K562 (cell line): Measurements from ENCODE around the gene PM20D2. TPM values are rescaled to one million over a fixed set of nuclear protein-coding genes. Genes with fewer than 3 reads are reported as not detected.

Experiments
- ATAC-seq: fragments of 200-7000 bp; cut with Tn5 transposase; 3 replicates; pipeline ENCODE4 v1.9.1; 2020; ENCODE audit warnings: moderate library complexity
- BruUV-seq: library from RNA; stranded (reverse); fragments of 400-500 nt; replicated peaks from 2 replicates; lab custom pipeline; 2021; lab: Mats Ljungman, UMichigan
- CTCF ChIA-PET: fragments of 300-600 bp; formaldehyde crosslinking; extraction: SDS; loops from one replicate; lab custom pipeline; 2021; ENCODE audit warnings: low intra/inter-chr PET ratio; lab: Yijun Ruan, JAX
- POLR2A ChIA-PET: fragments of 300-600, 350-650 bp; sonication (Branson Sonifier 250); formaldehyde crosslinking; extraction: SDS; loops from one replicate; lab custom pipeline; 2021; ENCODE audit warnings: antibody characterized with exemption, inconsistent platforms; lab: Yijun Ruan, JAX
- DNase-seq, 4 experiments: peaks; one replicate each; pipeline versions ENCODE4 v3.0.0 to v3.0.0-alpha.2; 2011 to 2018; ENCODE audit warnings: low spot score in 3 of 4, mixed read lengths in 3 of 4; ENCODE audit errors: extremely low read depth in 1 of 4
- FAIRE-seq: peaks from 2 replicates; lab custom pipeline; 2011; peaks lifted over from hg19 to GRCh38; lab: Jason Lieb, UNC
- H2AFZ ChIP-seq: 2 replicates; pipeline ENCODE4 v1.6.0; 2011; ENCODE audit warnings: low read depth, low read length, control low read depth, inconsistent platforms
- H3K27ac ChIP-seq: fragments of 200-600 bp; 3 replicates; pipeline ENCODE4 v1.8.0; 2011; ENCODE audit warnings: low read depth, mild to moderate bottlenecking, control low read depth, inconsistent platforms, low read length, moderate library complexity, mixed read lengths; ENCODE audit errors: extremely low read depth
- H3K27me3 ChIP-seq, 2 experiments: fragments of 300-600 bp in 1 of 2; 2 replicates in 1 of 2; 3 replicates in 1 of 2; pipeline versions ENCODE4 v1.6.0 to v1.8.0; 2011; ENCODE audit warnings: inconsistent platforms in 2 of 2, low read length in 2 of 2, mild to moderate bottlenecking in 1 of 2, mixed read lengths in 1 of 2, moderate library complexity in 1 of 2; ENCODE audit not compliant: control insufficient read depth in 2 of 2, insufficient read depth in 2 of 2
- H3K36me3 ChIP-seq: fragments of 300-600 bp; 3 replicates; pipeline ENCODE4 v1.8.0; 2011; ENCODE audit warnings: mild to moderate bottlenecking, low read length, inconsistent platforms; ENCODE audit not compliant: control insufficient read depth, insufficient read depth
- H3K4me1 ChIP-seq, 2 experiments: fragments of 200-600 bp in 1 of 2; replicated peaks in 1 of 2; 2 replicates in 1 of 2; 3 replicates in 1 of 2; pipeline versions ENCODE4 v1.5.1 to v1.8.0; 2011; ENCODE audit warnings: inconsistent platforms in 2 of 2, low read length in 2 of 2, mild to moderate bottlenecking in 1 of 2, mixed read lengths in 1 of 2, moderate library complexity in 1 of 2; ENCODE audit not compliant: control insufficient read depth in 2 of 2, insufficient read depth in 2 of 2
- H3K4me2 ChIP-seq: 2 replicates; pipeline ENCODE4 v1.6.1; 2011; ENCODE audit warnings: low read length, control low read depth, inconsistent platforms, mixed read lengths; ENCODE audit not compliant: insufficient read depth
- H3K4me3 ChIP-seq: fragments of 200-600 bp; sonication (generic), shearing (Covaris generic); 2 replicates; pipeline ENCODE4 v1.5.1; 2016; ENCODE audit warnings: control low read depth, inconsistent platforms
- H3K79me2 ChIP-seq: fragments of 200-600 bp; 3 replicates; pipeline ENCODE4 v1.8.0; 2011; ENCODE audit warnings: low read length, inconsistent platforms; ENCODE audit not compliant: control insufficient read depth, insufficient read depth
- H3K9ac ChIP-seq, 2 experiments: 2 replicates each; pipeline versions ENCODE4 v1.6.0 to v1.6.1; 2011; ENCODE audit warnings: low read depth in 2 of 2, low read length in 2 of 2, control low read depth in 1 of 2, inconsistent platforms in 1 of 2, mild to moderate bottlenecking in 1 of 2, mixed read lengths in 1 of 2; ENCODE audit not compliant: insufficient read depth in 1 of 2
- H3K9me1 ChIP-seq: one replicate; pipeline ENCODE4 v1.6.0; 2011; ENCODE audit warnings: inconsistent platforms, mild to moderate bottlenecking, low read length, moderate library complexity; ENCODE audit not compliant: control insufficient read depth, insufficient read depth
- H3K9me3 ChIP-seq: replicated peaks from 2 replicates; pipeline ENCODE4 v1.5.1; 2011; ENCODE audit warnings: low read depth, low read length, inconsistent platforms; ENCODE audit not compliant: control insufficient read depth, insufficient read depth
- H4K20me1 ChIP-seq: replicated peaks from 2 replicates; pipeline ENCODE4 v1.6.1; 2011; ENCODE audit warnings: low read length, inconsistent platforms, mixed read lengths; ENCODE audit not compliant: control insufficient read depth, insufficient read depth
- ARID1B ChIP-seq: fragments of 450-650 bp; IDR thresholded peaks from 2 replicates; pipeline ENCODE4 v1.6.1; 2016; ENCODE audit warnings: antibody characterized with exemption, mild to moderate bottlenecking, inconsistent platforms
- BRD9 ChIP-seq: fragments of 450-650 bp; IDR thresholded peaks from 2 replicates; pipeline ENCODE4 v1.6.1; 2018; ENCODE audit warnings: low read depth; ENCODE audit not compliant: partially characterized antibody
- DPF2 ChIP-seq: fragments of 450-650 bp; IDR thresholded peaks from 2 replicates; pipeline ENCODE4 v1.6.1; 2016
- EGR1 ChIP-seq: fragments of 450-650 bp; conservative IDR thresholded peaks from 2 replicates; pipeline ENCODE4 v1.6.1; 2017; ENCODE audit warnings: mild to moderate bottlenecking
- GTF2E2 ChIP-seq: fragments of 200-800 bp; sonication (Bioruptor generic); IDR thresholded peaks from 2 replicates; pipeline ENCODE4 v1.6.1; 2016; ENCODE audit warnings: missing genetic modification characterization, missing compliant biosample characterization
- HSF4 ChIP-seq: fragments of 250-450 bp; sonication (Bioruptor Pico); IDR thresholded peaks from 2 replicates; pipeline ENCODE4 v2.1.2; 2022; ENCODE audit warnings: mild to moderate bottlenecking, moderate library complexity, borderline replicate concordance
- JUND ChIP-seq, 2 experiments: IDR thresholded peaks; 2 replicates in 1 of 2; 3 replicates in 1 of 2; pipeline ENCODE4 v1.6.1; 2011; ENCODE audit warnings: borderline replicate concordance in 2 of 2, low read depth in 2 of 2, low read length in 2 of 2, improper control_type of control experiment in 1 of 2, missing biosample characterization in 1 of 2, missing genetic modification characterization in 1 of 2, missing genetic modification reagents in 1 of 2
- NFE2 ChIP-seq: IDR thresholded peaks from 2 replicates; pipeline ENCODE4 v1.6.1; 2014; ENCODE audit warnings: antibody characterized with exemption, low read depth
- NFIX ChIP-seq: fragments of 250-450 bp; sonication (Bioruptor Pico); IDR thresholded peaks from 2 replicates; pipeline ENCODE4 v1.4.0; 2020; ENCODE audit warnings: low read depth, mild to moderate bottlenecking, moderate library complexity
- SMAD1 ChIP-seq: fragments of 150-350 bp; IDR thresholded peaks from 2 replicates; pipeline ENCODE4 v1.6.1; 2014; ENCODE audit warnings: low read length, low read depth; ENCODE audit not compliant: partially characterized antibody
- ZNF311 ChIP-seq: fragments of 250-450 bp; sonication (Bioruptor Pico); IDR thresholded peaks from 2 replicates; pipeline ENCODE4 v1.4.0; 2020; ENCODE audit warnings: mild to moderate bottlenecking, moderate library complexity
- ZNF778 ChIP-seq: fragments of 450-650 bp; formaldehyde crosslinking; IDR thresholded peaks from 2 replicates; pipeline ENCODE4 v1.4.0; 2020; ENCODE audit warnings: mild to moderate bottlenecking, moderate library complexity
- WGBS: fragments of 100-300 bp; shearing (Covaris generic); methylation state at CpG from one replicate; pipeline ENCODE4 v1.1.6; 2016; ENCODE audit warnings: low coverage, mixed read lengths; ENCODE audit not compliant: insufficient coverage; ENCODE audit errors: missing lambda C conversion rate; 5-methylcytosine and 5-hydroxymethylcytosine counted together
- in situ Hi-C: fragments of 300-500 bp; cut with MboI; formaldehyde crosslinking; loops from 4 replicates; pipeline ENCODE4 v1.15.0; 2018; ENCODE audit warnings: inconsistent platforms, mixed read lengths
- intact Hi-C: fragments of 100-400 bp; cut with micrococcal nuclease; formaldehyde crosslinking; loops from 2 replicates; pipeline ENCODE4 v1.14.2; 2022
- polyA plus RNA-seq, 8 experiments: library from polyadenylated mRNA; depleted of rRNA in 4 of 8; stranded (reverse) in 5 of 8; unstranded in 3 of 8; fragments of >200 nt; fragmentation: Nextera tagmentation in 2 of 8; fragmentation: Illumina TruSeq in 1 of 8; extraction: Ambion mirVana in 2 of 8; extraction: Trizol in 1 of 8; gene quantifications; 2 replicates each; pipeline versions ENCODE4 v1.2.1 to v1.2.3, GENCODE V29; 2011 to 2014; ENCODE audit warnings: inconsistent platforms in 1 of 8, missing spikeins in 1 of 8
- total RNA-seq, 7 experiments: library from RNA; depleted of rRNA in 6 of 7; stranded (reverse); fragments of >200 nt in 6 of 7; fragmentation: Illumina TruSeq in 2 of 7; extraction: Trizol in 2 of 7; gene quantifications; 2 replicates each; pipeline versions ENCODE4 v1.2.1 to v1.2.3, GENCODE V29; 2011 to 2021; ENCODE audit warnings: low replicate concordance in 1 of 7
- TF ChIP-seq, protein P1 (sequence below): sonication (generic); formaldehyde crosslinking; IDR thresholded peaks from 2 replicates; pipeline ENCODE4 v1.8.1; 2022; ENCODE audit warnings: missing genetic modification reagents
- TF ChIP-seq, protein P2 (sequence below): sonication (generic); formaldehyde crosslinking; IDR thresholded peaks from 2 replicates; pipeline ENCODE4 v1.8.1; 2023; ENCODE audit warnings: mild to moderate bottlenecking, missing genetic modification reagents
- TF ChIP-seq, protein P3 (sequence below): fragments of 450-650 bp; IDR thresholded peaks from 2 replicates; pipeline ENCODE4 v1.6.1; 2014; ENCODE audit warnings: low read depth, mild to moderate bottlenecking, moderate library complexity, borderline replicate concordance
- TF ChIP-seq, protein P4 (sequence below), 2 experiments: fragments of 450-650 bp in 1 of 2; sonication (generic) in 1 of 2; formaldehyde crosslinking in 1 of 2; IDR thresholded peaks in 1 of 2; conservative IDR thresholded peaks in 1 of 2; 2 replicates each; pipeline versions ENCODE4 v1.6.1 to v1.8.1; 2016 to 2023; ENCODE audit warnings: mild to moderate bottlenecking in 2 of 2, moderate library complexity in 2 of 2, inconsistent platforms in 1 of 2, missing genetic modification reagents in 1 of 2

The PM20D2 gene
- total and polyA plus RNA-seq, 9 of the 15 experiments (the other 6 are each of a cell fraction or from before 2014, with no cell fraction given): 0.30 to 2.6 (median 1.00) TPM

DNA sequence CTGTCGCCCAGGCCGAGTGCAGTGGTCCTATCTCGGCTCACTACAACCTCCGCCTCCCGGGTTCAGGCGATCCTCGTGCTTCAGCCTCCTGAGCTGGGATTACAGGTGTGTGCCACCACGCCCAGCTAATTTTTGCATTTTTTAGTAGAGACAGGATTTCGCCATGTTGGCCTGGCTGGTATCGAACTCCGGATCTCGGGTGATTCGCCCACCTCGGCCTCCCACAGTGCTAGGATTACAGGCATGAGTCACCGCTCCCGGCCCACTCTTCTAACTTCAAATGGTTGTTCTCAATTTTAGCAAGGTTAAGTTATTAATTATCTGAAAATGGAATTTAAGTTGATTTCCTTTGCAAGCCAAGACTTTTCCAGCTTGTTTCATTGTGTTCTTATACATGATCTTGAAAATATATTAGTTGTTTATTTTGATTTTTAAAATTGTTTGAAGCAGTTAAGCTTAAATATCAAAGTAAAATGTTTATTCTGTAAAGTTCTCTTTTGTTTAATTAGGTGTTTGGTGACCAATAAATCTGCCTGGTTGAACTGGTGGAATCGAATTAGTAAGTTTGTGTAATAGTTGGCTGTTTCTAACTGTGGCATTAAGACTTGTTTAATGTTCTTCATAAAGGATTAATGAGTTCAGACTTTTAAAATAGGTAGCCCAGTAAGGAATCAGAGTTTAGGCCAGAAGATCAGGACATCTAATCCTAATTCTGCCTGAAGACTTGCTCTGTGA, 2.3 kb downstream of the PM20D2 start:
- no peak for FAIRE-seq
- BruUV-seq: no TSS peak
- Histone ChIP-seq H3K27me3 (peaks cover 9 to 15% of the 10 kb centered on the region in 2 experiments; a peak in 3 of 5 replicates), H3K9me1 (no peaks in the 10 kb centered on the region), H3K36me3 (no peaks in the 10 kb centered on the region), H3K79me2 (no peaks in the 10 kb centered on the region), H3K9me3 (no peaks in the 10 kb centered on the region), H3K4me2 (no peak overlapping the region), H3K4me3 (no peak overlapping the region), H2AFZ (no peak overlapping the region), H4K20me1 (no peaks in the 10 kb centered on the region), H3K27ac (no peak overlapping the region), H3K4me1 (peaks cover 0 to 13% of the 10 kb centered on the region in 2 experiments; a peak in 2 of 5 replicates), H3K9ac (no peak overlapping the region)
- POLR2A ChIA-PET: interaction anchor here (0.7 kb wide), 1 partner anchor 544 kb away, joined by 3 read pairs; no protein-coding TSS in a partner anchor
- WGBS: 18% methylated on average over 15 of the region's 17 CpGs
- CTCF ChIA-PET: no interaction called here
- TF ChIP-seq DPF2 (peak; percentile 33; the same call in 1 of the 2 replicates), ZNF778 (CRISPR knock-in tag) (no peak), BRD9 (no peak), HSF4 (CRISPR knock-in tag) (no peak), EGR1 (peak; percentile 82), SMAD1 (no peak), NFE2 (no peak), NFIX (no peak), ARID1B (0 out of 2 replicates have a peak, but pooled peaks have one; percentile 25), JUND (IDR thresholded peaks at IDR 0.05; ENCODE audit: borderline replicate concordance, low read depth, low read length) (0 out of 2 replicates have a peak, but pooled peaks have one; percentile 33), JUND (tag; IDR thresholded peaks at IDR 0.05; ENCODE audit: borderline replicate concordance, low read depth, low read length) (no peak; the same call in 2 of the 3 replicates), GTF2E2 (tag) (no peak), ZNF311 (CRISPR knock-in tag) (no peak)
- TF ChIP-seq, protein P1, sequence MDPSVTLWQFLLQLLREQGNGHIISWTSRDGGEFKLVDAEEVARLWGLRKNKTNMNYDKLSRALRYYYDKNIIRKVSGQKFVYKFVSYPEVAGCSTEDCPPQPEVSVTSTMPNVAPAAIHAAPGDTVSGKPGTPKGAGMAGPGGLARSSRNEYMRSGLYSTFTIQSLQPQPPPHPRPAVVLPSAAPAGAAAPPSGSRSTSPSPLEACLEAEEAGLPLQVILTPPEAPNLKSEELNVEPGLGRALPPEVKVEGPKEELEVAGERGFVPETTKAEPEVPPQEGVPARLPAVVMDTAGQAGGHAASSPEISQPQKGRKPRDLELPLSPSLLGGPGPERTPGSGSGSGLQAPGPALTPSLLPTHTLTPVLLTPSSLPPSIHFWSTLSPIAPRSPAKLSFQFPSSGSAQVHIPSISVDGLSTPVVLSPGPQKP (CRISPR knock-in tag): no peak
- TF ChIP-seq, protein P2, sequence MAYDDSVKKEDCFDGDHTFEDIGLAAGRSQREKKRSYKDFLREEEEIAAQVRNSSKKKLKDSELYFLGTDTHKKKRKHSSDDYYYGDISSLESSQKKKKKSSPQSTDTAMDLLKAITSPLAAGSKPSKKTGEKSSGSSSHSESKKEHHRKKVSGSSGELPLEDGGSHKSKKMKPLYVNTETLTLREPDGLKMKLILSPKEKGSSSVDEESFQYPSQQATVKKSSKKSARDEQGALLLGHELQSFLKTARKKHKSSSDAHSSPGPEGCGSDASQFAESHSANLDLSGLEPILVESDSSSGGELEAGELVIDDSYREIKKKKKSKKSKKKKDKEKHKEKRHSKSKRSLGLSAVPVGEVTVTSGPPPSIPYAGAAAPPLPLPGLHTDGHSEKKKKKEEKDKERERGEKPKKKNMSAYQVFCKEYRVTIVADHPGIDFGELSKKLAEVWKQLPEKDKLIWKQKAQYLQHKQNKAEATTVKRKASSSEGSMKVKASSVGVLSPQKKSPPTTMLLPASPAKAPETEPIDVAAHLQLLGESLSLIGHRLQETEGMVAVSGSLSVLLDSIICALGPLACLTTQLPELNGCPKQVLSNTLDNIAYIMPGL (CRISPR knock-in tag): no peak
- TF ChIP-seq, protein P3, sequence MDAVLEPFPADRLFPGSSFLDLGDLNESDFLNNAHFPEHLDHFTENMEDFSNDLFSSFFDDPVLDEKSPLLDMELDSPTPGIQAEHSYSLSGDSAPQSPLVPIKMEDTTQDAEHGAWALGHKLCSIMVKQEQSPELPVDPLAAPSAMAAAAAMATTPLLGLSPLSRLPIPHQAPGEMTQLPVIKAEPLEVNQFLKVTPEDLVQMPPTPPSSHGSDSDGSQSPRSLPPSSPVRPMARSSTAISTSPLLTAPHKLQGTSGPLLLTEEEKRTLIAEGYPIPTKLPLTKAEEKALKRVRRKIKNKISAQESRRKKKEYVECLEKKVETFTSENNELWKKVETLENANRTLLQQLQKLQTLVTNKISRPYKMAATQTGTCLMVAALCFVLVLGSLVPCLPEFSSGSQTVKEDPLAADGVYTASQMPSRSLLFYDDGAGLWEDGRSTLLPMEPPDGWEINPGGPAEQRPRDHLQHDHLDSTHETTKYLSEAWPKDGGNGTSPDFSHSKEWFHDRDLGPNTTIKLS: no peak
- TF ChIP-seq, protein P4, sequence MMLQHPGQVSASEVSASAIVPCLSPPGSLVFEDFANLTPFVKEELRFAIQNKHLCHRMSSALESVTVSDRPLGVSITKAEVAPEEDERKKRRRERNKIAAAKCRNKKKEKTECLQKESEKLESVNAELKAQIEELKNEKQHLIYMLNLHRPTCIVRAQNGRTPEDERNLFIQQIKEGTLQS (IDR thresholded peaks at IDR 0.05): peak; percentile 52; the same call in 1 of the 2 replicates
- TF ChIP-seq, protein P4 (CRISPR knock-in tag; conservative IDR thresholded peaks at IDR 0.05): no peak
- peak in 1 of 4 experiments; percentile 18 for DNase-seq
- no peak for ATAC-seq
- intact Hi-C loops (no loop called here), in situ Hi-C loops (no loop called here)
